Activated CD4-positive, alpha-beta memory T cell treated with anti-CD3 and anti-CD28 coated beads for 36 hours (primary cell): Measurements from ENCODE around the gene FBXL16. TPM values are rescaled to one million over a fixed set of nuclear protein-coding genes. Genes with fewer than 3 reads are reported as not detected.
A peak's percentile ranks its signal among the peaks of the same experiment; 100 is the strongest.

Experiments used
- CTCF ChIA-PET: fragments of 350-600 bp; sonication (Branson Sonifier 250); formaldehyde crosslinking; loops from one replicate; lab custom pipeline; 2021; ENCODE audit warnings: antibody characterized with exemption, inconsistent platforms; lab: Charles Lee
- POLR2A ChIA-PET: fragments of 350-600 bp; sonication (Branson Sonifier 250); formaldehyde crosslinking; loops from one replicate; lab custom pipeline; 2021; ENCODE audit warnings: antibody characterized with exemption; lab: Charles Lee
- DNase-seq: peaks from one replicate; pipeline ENCODE4 v3.0.0-alpha.2; 2020
- H3K27ac Mint-ChIP-seq: one replicate; pipeline ENCODE4 v1.8.0; 2021; ENCODE audit warnings: mixed read lengths
- H3K27me3 Mint-ChIP-seq: one replicate; pipeline ENCODE4 v1.8.0; 2021; ENCODE audit warnings: mixed read lengths
- H3K36me3 Mint-ChIP-seq: one replicate; pipeline ENCODE4 v1.8.0; 2021; ENCODE audit warnings: mixed read lengths
- H3K4me1 Mint-ChIP-seq: one replicate; pipeline ENCODE4 v1.8.0; 2021; ENCODE audit warnings: low read depth, mixed read lengths
- H3K4me3 Mint-ChIP-seq: one replicate; pipeline ENCODE4 v1.8.0; 2021; ENCODE audit warnings: mild to moderate bottlenecking, mixed read lengths
- H3K9me3 Mint-ChIP-seq: one replicate; pipeline ENCODE4 v1.8.0; 2021; ENCODE audit warnings: mixed read lengths
- intact Hi-C: fragments of 100-400 bp; cut with micrococcal nuclease; formaldehyde crosslinking; loops from one replicate; pipeline ENCODE4 v1.15.1; 2023
- total RNA-seq, 2 experiments: library from RNA; stranded (reverse); gene quantifications; one replicate each; pipeline ENCODE4 v1.2.3, GENCODE V29; 2021

Gene FBXL16
- total RNA-seq, 2 experiments from 2014 or later = 7.7 to 14.1 TPM

- DNase-seq = no peak
- Mint-ChIP-seq H3K36me3 (peaks cover 24% of the 10 kb centered on the region), H3K27ac (no peak overlapping the region), H3K4me3 (no peak overlapping the region), H3K27me3 (no peaks in the 10 kb centered on the region), H3K4me1 (peaks cover 21% of the 10 kb centered on the region), H3K9me3 (no peaks in the 10 kb centered on the region)
- intact Hi-C loops = no loop called here
- POLR2A ChIA-PET = interaction anchor here (1.5 kb wide), 1 partner anchor 12 kb away, joined by 10 read pairs; the partner anchor contains the start of gene ANTKMT
- CTCF ChIA-PET = interaction anchor here (0.6 to 2.9 kb wide), 4 partner anchors 14 to 37 kb away, joined by 3 to 16 read pairs (median 8); partner anchors contain the start of gene ANTKMT
Measured at GRCh38 chr16:734208-734980, 28.8 kb upstream of the FBXL16 start.

GRCh38 chr16:733382-734207 is 28.0 kb upstream of the FBXL16 start:
- peak; percentile 51 for DNase-seq
- Mint-ChIP-seq H3K36me3 (peaks cover 24% of the 10 kb centered on the region), H3K27ac (no peak overlapping the region), H3K27me3 (no peaks in the 10 kb centered on the region), H3K4me3 (no peak overlapping the region), H3K4me1 (peaks cover 20% of the 10 kb centered on the region), H3K9me3 (no peaks in the 10 kb centered on the region)
- intact Hi-C loops = no loop called here
- ChIA-PET CTCF (interaction anchor here (0.6 to 1.5 kb wide), 5 partner anchors 9 to 55 kb away, joined by 3 to 4 read pairs (median 4); partner anchors contain the start of genes CHTF18 and RPUSD1), POLR2A (no interaction called here)

- no peak overlapping the region for H3K27ac Mint-ChIP-seq
- no peak for DNase-seq
- no peaks in the 10 kb centered on the region for H3K9me3 Mint-ChIP-seq
- H3K27me3 Mint-ChIP-seq = no peaks in the 10 kb centered on the region
- H3K36me3 Mint-ChIP-seq = peaks cover 22% of the 10 kb centered on the region
- peaks cover 20% of the 10 kb centered on the region for H3K4me1 Mint-ChIP-seq
- intact Hi-C loops = no loop called here
- H3K4me3 Mint-ChIP-seq = no peak overlapping the region
- CTCF ChIA-PET = interaction anchor here (1.0 to 5.5 kb wide), 4 partner anchors 8 to 56 kb away, joined by 4 to 33 read pairs (median 4); partner anchors contain the start of genes ANTKMT, CHTF18 and RPUSD1
- POLR2A ChIA-PET = no interaction called here
Measured at GRCh38 chr16:732936-733335, 27.3 kb upstream of the FBXL16 start.

- DNase-seq = no peak
- intact Hi-C loops = no loop called here
- Mint-ChIP-seq H3K9me3 (no peaks in the 10 kb centered on the region), H3K4me1 (peaks cover 17% of the 10 kb centered on the region), H3K36me3 (peaks cover 17% of the 10 kb centered on the region), H3K4me3 (no peak overlapping the region), H3K27ac (no peak overlapping the region), H3K27me3 (no peaks in the 10 kb centered on the region)
- POLR2A ChIA-PET = no interaction called here
- CTCF ChIA-PET = interaction anchor here (1.0 to 5.5 kb wide), 4 partner anchors 8 to 56 kb away, joined by 4 to 33 read pairs (median 4); partner anchors contain the start of genes ANTKMT, CHTF18 and RPUSD1
Measured at GRCh38 chr16:732332-732731, 26.7 kb upstream of the FBXL16 start.

GRCh38 chr16:730666-731509 is 25.3 kb upstream of the FBXL16 start:
- H3K27ac Mint-ChIP-seq = no peak overlapping the region
- ChIA-PET CTCF (interaction anchor here (1.1 to 5.5 kb wide), 2 partner anchors 10 kb away, joined by 3 to 33 read pairs; partner anchors contain the start of genes ANTKMT and CIAO3), POLR2A (no interaction called here)
- no peaks in the 10 kb centered on the region for H3K27me3 Mint-ChIP-seq
- H3K4me1 Mint-ChIP-seq = peaks cover 9% of the 10 kb centered on the region
- no peaks in the 10 kb centered on the region for H3K9me3 Mint-ChIP-seq
- H3K4me3 Mint-ChIP-seq = no peak overlapping the region
- DNase-seq = no peak
- peaks cover 8% of the 10 kb centered on the region for H3K36me3 Mint-ChIP-seq
- intact Hi-C loops = no loop called here

GRCh38 chr16:729768-730665 is 24.4 kb upstream of the FBXL16 start:
- Mint-ChIP-seq H3K4me1 (peaks cover under 1% of the 10 kb centered on the region), H3K4me3 (no peak overlapping the region), H3K36me3 (peaks cover 3% of the 10 kb centered on the region), H3K27me3 (no peaks in the 10 kb centered on the region), H3K9me3 (no peaks in the 10 kb centered on the region), H3K27ac (no peak overlapping the region)
- intact Hi-C loops = no loop called here
- ChIA-PET CTCF (interaction anchor here (5.5 kb wide), 1 partner anchor 10 kb away, joined by 33 read pairs; the partner anchor contains the start of gene ANTKMT), POLR2A (interaction anchor here (0.6 to 1.0 kb wide), 2 partner anchors 14 to 277 kb away, joined by 3 read pairs; no protein-coding TSS in a partner anchor)
- DNase-seq = no peak

- no peak for DNase-seq
- no peaks in the 10 kb centered on the region for H3K27me3 Mint-ChIP-seq
- no peaks in the 10 kb centered on the region for H3K4me1 Mint-ChIP-seq
- CTCF ChIA-PET = interaction anchor here (2.7 to 5.5 kb wide), 2 partner anchors 9 to 13 kb away, joined by 11 to 33 read pairs; partner anchors contain the start of genes ANTKMT and METRN
- no peaks in the 10 kb centered on the region for H3K9me3 Mint-ChIP-seq
- POLR2A ChIA-PET = interaction anchor here (0.6 to 1.6 kb wide), 6 partner anchors 7 to 278 kb away, joined by 3 to 8 read pairs (median 3); partner anchors contain the start of genes CHTF18, CIAO3, RPUSD1 and STUB1
- peak overlapping the region; percentile 57 for H3K4me3 Mint-ChIP-seq
- H3K27ac Mint-ChIP-seq = no peak overlapping the region
- H3K36me3 Mint-ChIP-seq = no peaks in the 10 kb centered on the region
- intact Hi-C loops = no loop called here
Measured at GRCh38 chr16:728890-729744, 23.5 kb upstream of the FBXL16 start.

- ChIA-PET CTCF (interaction anchor here (0.9 to 5.5 kb wide), 3 partner anchors 8 to 57 kb away, joined by 3 to 33 read pairs (median 11); partner anchors contain the start of genes ANTKMT and METRN), POLR2A (interaction anchor here (0.6 to 1.6 kb wide), 4 partner anchors 8 to 60 kb away, joined by 3 to 8 read pairs (median 4); partner anchors contain the start of genes CHTF18, CIAO3, RPUSD1 and STUB1)
- H3K4me3 Mint-ChIP-seq = peak overlapping the region; percentile 57
- no peaks in the 10 kb centered on the region for H3K4me1 Mint-ChIP-seq
- no peaks in the 10 kb centered on the region for H3K36me3 Mint-ChIP-seq
- intact Hi-C loops = no loop called here
- H3K9me3 Mint-ChIP-seq = no peaks in the 10 kb centered on the region
- DNase-seq = peak; percentile 72
- no peak overlapping the region for H3K27ac Mint-ChIP-seq
- no peaks in the 10 kb centered on the region for H3K27me3 Mint-ChIP-seq
Measured at GRCh38 chr16:728131-728889, 22.7 kb upstream of the FBXL16 start.
